COLO668 (cell line): Measurements from ENCODE around the gene FASN.

ENCODE experiments used
- DNase-seq: peaks from one replicate; lab custom pipeline; 2025; ENCODE audit not compliant: unreplicated experiment; lab: John Stamatoyannopoulos, UW

The FASN gene

DNA sequence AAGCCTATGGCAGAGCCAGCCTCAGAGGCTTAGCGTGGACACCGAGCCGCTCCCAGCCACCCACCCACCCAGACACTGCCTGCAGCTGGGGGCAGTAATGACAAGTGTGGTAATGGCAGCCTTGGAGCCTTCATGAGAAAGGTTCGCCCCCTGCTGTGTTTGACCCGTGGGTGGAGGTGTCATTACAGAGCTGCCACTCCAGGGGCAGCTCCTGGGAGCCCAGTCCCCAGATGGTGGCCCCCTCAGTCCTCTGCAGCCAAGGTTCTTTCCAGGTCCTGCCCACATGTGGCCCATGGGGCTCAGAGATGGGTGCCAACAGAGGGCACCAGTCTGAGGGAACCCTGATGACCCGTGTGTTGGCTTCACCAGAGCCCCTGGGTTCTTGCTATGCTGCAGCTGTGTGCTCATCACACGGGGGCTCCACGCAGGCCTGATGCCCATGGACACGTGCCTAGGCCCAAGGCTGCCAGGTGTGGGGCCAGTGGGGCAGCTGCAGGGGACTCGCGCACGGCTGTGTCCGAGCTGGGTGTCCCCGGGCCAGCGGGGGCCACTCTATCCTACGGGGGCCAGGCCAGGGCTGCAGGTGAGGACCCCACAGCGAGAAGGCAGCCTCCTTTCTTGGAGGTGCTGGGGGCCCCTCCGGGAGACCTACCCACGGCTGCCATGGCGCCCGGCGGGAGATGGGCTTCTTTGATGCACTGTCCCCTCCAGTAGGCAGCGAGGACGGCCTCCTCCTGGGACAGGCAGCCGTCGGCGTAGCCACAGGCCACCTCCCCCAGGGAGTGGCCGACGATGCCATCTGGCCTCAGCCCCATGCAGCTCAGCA lies 8.1 kb downstream of the FASN start:
- DNase-seq: no peak

DNA sequence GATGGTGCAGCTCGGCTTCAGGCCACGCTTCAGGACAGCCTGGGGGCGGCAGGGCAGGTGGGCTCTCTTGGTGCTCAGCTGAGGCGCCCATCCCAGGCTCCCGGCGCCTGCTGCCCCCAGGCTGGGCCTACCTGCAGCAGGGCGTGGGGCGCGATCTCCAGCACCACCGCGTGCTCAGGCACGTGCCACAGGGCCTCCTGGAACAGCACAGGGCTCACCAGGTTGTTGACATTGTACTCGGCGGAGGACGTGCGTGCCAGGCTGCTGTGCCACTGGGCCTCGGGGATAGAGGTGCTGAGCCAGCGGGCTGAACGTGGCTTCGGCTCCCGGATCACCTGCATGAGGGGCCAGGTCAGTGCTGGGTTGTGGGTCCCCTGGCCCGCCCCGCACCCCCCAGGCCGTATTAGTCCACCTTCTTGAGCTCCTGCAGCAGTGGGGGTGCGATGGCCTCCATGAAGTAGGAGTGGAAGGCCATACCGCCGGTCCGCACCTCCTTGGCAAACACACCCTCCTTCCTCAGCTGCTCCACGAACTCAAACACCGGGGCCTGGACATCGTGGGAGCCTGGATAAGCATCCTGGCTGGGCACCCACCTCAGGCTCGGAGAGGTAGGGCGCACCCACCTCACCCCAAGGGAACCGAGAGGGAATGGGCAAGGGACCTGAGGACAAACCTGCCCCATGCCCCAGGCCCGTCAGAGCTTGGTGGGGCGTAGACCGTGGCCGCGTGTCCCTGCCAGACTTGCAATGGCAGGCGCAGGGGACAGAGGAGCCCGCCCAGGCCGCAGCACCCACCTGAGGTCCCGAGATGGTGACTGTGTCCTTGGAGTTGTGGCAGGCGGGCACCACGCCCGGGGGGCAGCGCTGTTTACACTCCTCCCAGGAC lies 9.0 kb downstream of the FASN start:
- no peak for DNase-seq

DNA sequence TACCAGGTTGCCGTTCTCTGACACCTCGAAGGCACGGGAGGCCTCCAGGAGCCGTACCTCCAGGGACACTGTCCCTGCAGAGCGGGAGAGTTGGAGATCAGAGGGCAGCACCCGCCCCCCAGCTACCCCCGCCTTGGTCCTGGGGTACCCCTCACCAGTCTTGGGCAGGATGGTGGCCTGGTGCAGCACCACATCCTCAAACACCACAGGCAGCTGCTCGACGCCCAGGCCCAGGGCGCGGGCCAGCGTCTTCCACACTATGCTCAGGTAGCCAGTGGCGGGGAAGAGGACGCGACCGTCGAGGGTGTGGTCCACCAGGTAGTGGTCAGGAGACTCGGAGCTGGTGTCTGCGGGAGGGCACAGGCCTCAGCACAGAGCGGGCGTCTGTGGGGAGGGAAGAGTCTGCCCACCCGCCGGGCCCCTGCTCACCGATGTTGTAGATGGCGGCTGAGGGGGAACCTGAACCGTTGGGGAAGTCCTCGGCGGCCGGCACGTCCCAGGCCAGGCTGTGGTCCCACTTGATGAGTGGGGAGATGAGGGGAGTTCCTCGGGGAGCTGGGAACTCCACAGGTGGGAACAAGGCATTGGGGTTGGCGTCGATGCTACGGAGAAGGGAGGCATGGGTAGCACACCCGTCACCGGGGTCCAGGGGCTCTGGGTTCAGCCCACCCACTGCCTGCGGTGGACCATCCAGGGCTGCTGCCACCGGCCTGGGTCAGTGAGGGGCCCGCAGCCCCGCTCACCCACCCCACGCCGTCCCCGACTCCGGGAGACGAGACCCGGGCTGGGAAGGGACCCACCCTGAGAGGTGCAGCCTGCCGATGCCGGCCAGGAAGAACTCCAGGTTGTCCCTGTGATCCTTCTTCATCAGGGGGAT lies 9.8 kb downstream of the FASN start:
- DNase-seq: no peak

DNA sequence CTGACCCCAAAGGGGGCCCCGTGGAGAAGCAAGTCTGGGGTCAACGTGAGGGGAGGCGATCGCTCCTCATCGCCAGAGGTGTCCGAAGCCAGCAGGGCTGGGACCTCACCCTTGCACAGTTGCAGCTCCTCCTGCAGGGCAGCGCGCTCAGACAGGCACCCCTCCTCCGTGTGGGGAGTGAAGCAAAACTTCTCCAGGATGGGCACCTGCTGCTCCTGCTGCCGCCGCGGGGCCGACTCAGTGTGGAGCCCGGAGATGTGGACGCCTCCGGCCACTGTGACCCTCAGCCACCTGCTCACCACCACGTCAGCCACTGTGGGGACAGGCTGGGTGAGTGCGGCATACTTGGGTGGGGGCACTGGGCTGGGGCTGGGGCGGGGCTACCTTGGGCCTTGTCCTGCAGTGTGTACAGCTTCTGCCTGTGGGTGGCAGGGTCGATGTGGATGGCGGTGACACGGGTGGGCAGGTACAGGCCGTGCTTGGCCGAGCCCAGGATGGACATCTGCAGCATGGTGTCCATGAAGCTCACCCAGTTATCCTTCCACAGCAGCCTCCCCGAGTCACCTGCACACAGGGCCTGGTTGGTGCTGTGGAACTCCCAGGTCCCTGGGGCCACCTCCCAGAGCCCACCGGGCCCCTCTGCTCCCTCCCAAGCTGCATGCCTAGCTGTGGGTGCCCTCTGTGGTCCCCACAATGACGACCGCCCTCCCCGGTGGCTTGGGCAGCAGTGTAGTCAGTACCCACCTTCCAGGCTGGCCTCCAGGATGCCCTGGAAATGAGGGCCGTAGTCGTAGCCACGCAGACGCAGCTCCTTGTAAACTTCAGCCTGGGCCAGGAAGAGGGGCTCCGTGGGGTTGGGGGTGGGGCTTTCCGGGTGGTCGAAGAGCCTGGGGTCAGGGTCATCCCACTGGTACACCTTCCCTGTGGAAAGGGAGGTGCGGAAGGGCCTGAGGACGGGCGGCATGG lies 10.8 kb downstream of the FASN start:
- no peak for DNase-seq

DNA sequence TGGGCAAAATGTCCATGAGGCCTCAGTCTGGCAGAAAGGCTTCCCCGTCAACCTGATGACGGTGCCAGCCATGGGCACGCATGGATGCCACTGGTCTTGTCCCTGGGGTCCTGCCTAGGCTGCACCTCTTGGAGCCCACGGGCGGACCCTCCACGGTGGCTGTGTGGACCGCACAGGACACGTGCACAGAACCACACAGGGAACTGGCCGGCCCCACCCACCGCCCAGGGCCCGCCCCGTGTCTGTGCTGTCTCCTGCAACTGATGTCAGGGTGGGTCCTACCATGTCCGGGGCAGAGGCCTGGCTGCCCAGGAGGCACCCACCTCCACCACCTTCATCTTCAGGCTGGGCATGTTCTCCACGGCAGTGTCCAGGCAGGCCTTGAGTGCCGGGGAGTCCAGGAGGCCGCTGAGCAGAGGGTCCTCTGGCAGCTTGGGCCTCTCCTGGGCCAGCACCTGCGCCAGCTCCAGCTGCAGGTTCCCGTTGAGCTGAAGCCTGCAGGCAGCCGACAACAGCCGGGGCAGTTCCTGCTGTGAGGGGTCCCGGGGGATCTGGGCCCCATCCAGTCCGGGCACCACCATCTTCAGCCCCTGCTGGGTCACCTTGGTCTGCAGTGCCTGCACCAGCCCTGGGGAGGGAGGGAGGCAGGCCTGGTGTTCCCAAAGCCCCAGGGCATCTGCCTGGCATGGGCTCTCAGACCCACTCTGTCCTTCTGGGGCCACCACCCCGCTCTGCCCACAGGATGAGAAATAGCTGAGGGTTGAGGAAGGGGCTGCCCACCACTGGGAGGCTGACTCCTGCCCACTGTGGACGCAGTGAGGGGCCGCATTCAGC lies 11.9 kb downstream of the FASN start:
- no peak for DNase-seq

DNA sequence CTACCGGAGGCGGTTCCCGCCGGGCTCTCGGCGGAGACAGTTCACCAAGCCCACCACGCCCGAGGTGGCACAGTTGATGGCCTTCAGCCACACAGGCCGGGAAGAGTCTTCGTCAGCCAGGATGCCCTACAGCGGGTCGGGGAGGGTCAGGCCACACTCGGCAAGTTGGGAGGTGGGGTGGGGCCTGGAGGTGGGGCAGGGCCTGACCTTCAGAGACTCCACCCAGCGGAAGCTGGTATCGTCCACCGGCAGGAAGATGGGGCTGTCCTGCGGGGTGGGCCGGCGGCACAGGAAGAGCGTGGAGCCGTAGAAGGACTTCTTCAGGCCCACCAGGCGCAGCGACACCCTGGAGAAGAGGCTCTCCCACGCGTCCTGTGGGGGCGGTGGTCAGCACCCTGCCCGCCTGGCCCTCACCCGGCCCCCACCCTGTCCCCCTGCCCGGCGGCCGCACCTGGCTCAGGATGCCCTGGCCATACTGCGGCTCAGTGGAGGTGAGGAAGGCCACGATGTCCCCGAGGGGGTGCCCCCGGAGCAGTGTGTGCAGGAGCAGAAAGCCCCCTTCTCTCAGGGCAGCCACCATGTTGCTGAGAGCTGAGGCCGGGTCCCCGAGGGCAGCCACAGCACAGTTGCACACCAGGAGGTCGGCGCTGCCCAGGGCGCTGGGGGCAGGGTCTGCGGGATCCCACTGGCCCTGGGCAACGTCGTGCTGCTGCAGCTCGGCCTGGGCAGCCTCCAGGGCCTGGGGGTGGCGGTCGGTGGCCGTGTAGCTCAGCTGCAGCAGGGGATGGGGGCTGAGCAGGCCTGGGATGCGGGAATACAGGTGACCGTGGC lies 12.8 kb downstream of the FASN start:
- DNase-seq: no peak

DNA sequence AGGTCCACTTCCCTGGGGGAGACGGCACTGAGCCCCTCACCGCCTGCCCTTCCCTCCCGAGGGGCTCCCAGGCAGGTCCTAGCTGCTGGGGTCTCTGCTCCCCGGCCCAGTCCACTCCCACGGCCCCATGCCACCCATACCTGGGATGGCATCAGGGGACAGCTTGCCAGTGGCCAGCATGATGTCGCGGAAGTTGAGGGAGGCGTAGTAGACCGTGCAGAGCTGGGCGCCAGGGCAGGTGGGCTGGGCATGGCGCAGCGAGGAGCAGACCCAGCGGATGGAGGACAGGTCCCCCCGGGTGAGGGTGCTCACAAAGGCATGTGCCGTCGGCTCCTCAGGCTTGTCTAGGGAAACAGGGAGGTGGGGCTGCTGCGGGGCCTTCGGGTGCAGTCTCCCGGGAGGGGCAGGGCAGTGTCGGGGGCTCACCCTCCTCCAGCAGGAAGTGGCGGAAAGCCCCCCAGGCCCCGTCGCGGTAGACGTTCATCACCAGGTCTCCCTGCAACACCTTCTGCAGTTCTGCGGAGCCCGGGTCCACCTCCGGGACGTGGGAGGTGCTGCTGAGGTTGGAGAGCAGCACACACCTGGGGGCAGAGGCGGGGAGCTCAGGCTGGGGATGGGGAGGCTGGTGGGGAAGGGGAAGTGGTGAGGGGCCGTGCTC lies 13.5 kb downstream of the FASN start:
- DNase-seq: no peak

DNA sequence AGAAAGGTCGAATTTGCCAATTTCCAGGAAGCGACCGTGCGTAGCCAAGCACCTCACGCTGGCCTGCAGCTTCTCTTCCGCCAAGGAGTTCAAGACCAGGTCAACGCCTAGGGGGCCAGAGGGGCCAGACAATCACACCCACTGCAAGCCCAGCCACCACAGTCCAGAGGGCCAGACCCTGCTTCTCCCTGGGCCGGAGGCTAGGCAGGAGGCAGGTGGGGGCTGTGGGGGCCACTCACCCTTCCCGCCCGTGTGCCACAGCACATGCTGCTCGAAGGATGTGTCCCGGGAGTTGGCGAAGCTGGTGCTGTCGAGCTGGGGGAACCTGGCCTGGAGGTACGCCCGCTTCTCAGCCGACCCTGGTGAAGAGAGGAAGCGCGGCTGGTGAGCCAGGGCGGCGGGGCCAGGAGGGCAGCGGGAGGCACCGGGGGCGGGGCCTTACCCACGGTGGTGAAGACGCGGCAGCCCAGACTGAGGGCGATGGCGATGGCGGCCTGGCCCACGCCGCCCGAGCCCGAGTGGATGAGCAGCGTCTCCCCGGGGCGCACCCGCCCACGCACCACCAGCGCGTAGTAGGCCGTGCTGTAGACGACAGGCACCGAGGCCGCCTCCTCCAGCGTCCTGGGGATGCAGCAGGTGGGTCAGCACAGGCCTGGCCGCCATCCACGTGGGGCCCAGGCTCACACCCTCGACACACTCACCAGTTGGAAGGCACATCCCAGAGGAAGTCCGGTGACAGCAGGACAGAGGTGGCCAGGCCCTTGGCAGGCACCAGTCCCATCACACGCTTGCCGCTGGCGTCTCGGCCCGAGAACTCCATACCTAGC lies 14.3 kb downstream of the FASN start:
- DNase-seq: no peak

DNA sequence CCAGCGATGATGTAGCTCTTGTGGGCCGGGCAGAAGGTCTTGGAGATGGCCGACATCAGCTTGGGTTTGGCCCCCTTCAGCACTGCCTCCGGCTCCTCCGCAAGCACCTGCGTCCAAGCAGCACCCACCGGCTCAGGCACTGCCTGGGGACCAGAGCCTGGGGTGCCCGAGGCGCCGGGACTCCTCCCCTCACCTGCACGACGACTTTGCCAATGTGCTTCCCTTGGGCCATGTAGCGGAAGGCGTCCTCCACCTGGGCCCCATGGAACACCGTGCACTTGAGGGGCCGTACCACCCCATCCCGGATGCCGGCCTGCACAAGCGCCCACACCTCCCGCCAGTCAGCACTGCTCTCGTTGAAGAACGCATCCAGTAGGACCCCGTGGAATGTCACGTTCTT lies 15.0 kb downstream of the FASN start:
- no peak for DNase-seq

DNA sequence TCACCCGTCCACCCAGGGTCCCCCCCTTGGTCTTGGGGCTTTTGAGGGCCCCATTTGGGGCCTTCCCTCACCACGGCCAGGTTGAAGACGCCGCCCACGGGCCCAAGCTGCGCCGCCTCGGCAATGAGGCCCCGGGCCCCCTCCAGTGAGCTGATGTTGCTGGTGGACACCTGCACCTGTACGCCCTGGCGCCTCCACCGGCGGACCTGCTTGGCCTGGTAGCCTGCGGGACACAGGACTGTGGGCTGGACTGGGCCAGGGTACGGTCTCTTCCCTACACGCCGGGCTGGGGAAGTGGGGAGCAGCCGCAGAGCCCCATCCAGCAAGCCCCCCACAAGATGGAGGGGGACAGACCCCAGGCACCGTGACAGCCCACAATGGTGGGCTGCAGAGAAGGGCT lies 15.6 kb downstream of the FASN start:
- DNase-seq: no peak

DNA sequence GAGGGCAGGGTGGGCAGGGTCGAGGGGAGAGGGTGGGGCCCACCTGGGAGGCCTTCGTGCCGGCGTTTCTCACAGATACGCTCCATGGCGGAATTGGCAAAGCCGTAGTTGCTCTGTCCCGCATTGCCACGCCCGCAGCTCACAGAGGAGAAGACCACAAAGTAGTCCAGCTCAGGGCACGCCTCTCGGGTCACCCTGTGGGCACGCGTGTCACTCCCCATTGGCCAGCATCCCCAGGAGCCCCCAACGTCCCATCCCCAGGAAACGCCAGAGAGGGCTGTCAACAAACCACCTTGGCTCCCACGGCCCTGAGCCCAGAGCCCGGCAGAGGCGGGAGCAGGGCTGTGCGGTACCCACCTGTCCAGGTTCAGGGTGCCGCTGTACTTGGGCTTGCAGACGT lies 16.1 kb downstream of the FASN start:
- DNase-seq: no peak

DNA sequence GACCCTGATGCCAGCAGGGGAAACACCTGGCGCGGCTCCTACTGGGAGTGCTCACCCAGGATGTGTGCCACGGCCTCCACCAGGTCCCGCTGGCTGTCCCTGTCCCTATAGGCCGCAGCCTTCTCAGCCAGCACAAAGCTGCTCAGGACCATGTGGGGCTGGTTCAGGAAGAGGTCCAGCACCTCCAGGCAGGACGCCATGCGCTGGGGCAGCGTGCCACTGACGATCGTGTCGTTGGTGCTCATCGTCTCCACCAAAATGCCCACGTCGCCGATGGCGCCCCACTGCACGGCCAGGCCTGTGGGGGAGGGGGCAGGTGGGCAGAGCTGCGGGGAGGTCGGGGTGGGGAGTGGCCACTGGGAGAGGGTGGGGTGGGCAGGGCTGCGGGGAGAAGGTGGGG lies 16.5 kb downstream of the FASN start:
- no peak for DNase-seq

DNA sequence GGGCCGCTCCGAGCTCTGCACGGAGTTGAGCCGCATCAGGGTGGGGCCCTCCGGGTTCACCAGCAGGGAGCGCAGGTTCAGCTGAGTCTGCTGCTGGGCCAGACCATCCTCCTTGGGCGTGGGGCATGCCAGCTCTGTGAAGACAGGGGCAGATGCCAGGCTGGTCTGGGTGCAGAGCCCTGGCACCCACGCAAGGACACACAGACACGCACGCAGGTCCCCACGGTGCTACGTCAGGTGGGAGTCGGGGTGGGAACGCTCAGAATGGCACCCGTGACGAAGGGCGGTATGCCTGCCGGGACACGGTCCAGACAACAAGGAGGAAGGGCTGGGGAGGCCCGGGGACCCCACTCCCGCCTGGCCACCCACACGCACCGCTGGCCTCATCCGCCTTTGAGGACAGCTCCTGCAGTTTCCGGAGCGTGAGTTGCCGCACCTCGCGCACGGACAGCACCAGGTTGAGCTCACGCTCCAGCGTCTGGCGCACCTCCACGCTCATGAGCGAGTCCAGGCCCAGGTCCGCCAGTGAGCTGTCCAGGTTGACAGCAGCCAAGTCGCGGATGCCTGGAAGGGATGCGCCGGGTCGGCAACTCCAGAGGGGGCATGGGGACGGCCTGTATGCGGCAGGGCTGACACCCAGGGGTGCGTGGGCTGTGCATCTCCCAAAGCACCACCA lies 17.1 kb downstream of the FASN start:
- DNase-seq: no peak

DNA sequence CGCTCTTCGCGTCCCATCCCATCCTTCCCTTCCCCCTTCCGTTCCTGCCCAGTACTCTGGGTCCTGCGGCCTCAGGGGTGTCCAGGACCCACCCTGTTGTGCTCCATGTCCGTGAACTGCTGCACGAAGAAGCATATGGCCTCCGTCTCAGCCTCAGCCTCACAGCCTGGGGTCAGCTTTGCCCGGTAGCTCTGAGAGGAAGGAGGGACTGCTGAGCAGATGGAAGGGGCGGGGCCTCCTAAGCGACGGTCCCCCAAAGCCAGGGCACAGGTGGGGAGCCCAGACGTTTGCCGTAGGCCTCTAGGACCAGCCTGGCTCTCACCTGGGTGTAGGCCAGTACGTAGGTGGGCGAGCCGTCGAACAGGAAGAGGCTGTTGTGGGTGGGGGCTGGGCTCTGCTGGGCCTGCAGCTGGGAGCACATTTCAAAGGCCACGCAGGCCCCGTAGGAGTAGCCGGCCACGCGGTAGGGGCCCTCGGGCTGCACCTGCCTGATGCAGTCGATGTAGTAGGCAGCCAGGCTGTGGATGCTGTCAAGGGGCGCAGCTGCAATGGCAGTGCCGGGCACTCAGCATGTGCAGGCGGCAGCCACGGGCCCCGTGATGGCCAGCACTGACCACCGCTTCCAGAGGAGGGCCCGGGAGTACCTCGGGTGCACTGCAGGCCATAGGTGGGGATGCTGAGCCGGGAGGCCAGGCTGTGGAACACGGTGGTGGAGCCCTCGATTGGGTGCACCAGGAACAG lies 17.8 kb downstream of the FASN start:
- no peak for DNase-seq

DNA sequence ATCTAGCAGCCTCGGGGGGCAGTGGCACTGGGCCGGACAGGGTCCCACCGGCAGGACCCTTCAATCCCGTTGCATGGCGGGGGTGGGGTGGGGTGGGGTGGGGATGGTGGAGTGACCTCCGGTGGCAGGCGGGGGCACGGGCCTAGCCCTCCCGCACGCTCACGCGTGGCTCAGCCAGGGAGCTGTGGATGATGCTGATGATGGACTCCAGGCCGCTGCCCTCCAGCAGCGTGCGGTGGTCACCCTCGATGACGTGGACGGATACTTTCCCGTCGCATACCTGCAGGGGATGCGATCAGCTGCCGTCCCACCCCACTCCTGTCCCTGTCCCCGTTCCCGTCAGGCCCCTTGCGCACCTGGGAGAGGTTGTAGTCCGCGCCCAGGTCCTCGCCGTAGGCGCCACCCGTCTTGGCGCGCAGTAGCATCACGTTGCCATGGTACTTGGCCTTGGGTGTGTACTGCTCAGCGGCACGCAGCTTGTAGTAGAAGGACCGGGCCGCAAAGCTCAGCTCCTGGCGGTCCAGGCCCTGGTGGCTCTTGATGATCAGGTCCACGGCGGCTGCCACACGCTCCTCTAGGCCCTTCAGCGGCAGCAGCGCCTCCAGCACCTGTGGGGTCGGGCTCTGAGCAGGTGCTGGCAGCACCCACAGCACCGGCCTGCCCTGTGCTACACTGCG lies 18.9 kb downstream of the FASN start:
- DNase-seq: no peak
